ENCODE measurements around the gene JPT1. TPM values are rescaled to one million over a fixed set of nuclear protein-coding genes. Genes with fewer than 3 reads are reported as not detected.

The JPT1 gene
- total and polyA plus RNA-seq, 2 experiments from 2014 or later, result 278 to 903 TPM

DNA sequence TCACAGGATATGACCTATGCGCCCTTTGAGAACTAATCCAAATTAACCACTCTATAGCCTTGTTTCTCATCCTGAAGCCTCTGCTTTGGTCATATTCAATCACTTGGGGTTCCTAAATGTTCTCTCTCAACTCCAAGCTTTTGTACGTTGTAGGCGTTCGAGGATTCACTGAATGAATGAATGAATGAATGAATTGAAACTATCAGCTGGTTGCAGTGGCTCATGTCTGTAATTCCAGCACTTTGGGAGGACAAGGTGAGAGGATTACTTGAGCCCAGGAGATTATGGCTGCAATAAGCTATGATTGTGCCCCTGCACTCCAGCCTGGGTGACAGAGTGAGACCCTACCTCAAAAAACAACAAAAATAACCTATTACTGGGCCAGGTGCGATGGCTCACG, 34.3 kb upstream of the JPT1 start:
- Mint-ChIP-seq H3K4me1 (peaks cover 8% of the 10 kb centered on the region), H3K27ac (no peak overlapping the region), H3K36me3 (ENCODE audit: low read depth) (no peaks in the 10 kb centered on the region; the same call in 2 of the 3 replicates), H3K9me3 (peaks cover 2% of the 10 kb centered on the region; the same call in 1 of the 3 replicates), H3K27me3 (ENCODE audit: insufficient read depth, low read depth, poor library complexity) (peaks cover 2% of the 10 kb centered on the region), H3K4me3 (no peak overlapping the region)
- ATAC-seq (no peak), DNase-seq (ENCODE audit: low spot score) (no peak)
- Histone ChIP-seq H3K27me3 (ENCODE audit: insufficient read depth) (no peaks in the 10 kb centered on the region), H3K4me3 (no peak overlapping the region), H3K27ac (ENCODE audit: low read depth) (no peak overlapping the region), H4K20me1 (replicated peaks; ENCODE audit: insufficient read depth) (no peaks in the 10 kb centered on the region), H3K36me3 (ENCODE audit: insufficient read depth) (no peaks in the 10 kb centered on the region), H3K4me1 (ENCODE audit: insufficient read depth) (no peaks in the 10 kb centered on the region), H3F3A (replicated peaks; ENCODE audit: low read depth) (peaks cover 6% of the 10 kb centered on the region; the same call in 1 of the 2 replicates), H3K9me2 (ENCODE audit: insufficient read depth) (no peaks in the 10 kb centered on the region), H3K79me2 (replicated peaks; ENCODE audit: insufficient read depth) (no peaks in the 10 kb centered on the region), H2AFZ (0 out of 2 replicates have a peak overlapping the region, but pooled peaks have one; percentile 10), H3K4me2 (no peak overlapping the region)
- no peak for TF ChIP-seq EZH2phosphoT487 (IDR thresholded peaks at IDR 0.05; ENCODE audit: unreplicated experiment)
- no peak for TF ChIP-seq EZH2 (IDR thresholded peaks at IDR 0.05; ENCODE audit: low read depth, unreplicated experiment)
- no peak for TF ChIP-seq ZNF462 (CRISPR knock-in tag; IDR thresholded peaks at IDR 0.05)
- no peak for TF ChIP-seq REST (IDR thresholded peaks at IDR 0.05; ENCODE audit: unreplicated experiment)
- TF ChIP-seq NANOG (IDR thresholded peaks at IDR 0.05; ENCODE audit: borderline replicate concordance), result no peak
- no peak for TF ChIP-seq JUNB (IDR thresholded peaks at IDR 0.05; ENCODE audit: unreplicated experiment)
- TF ChIP-seq STAT1 (IDR thresholded peaks at IDR 0.05; ENCODE audit: unreplicated experiment), result no peak
- no peak for TF ChIP-seq ZNF331 (CRISPR knock-in tag; IDR thresholded peaks at IDR 0.05; ENCODE audit: low read depth)
- TF ChIP-seq, protein P1, sequence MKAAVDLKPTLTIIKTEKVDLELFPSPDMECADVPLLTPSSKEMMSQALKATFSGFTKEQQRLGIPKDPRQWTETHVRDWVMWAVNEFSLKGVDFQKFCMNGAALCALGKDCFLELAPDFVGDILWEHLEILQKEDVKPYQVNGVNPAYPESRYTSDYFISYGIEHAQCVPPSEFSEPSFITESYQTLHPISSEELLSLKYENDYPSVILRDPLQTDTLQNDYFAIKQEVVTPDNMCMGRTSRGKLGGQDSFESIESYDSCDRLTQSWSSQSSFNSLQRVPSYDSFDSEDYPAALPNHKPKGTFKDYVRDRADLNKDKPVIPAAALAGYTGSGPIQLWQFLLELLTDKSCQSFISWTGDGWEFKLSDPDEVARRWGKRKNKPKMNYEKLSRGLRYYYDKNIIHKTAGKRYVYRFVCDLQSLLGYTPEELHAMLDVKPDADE (IDR thresholded peaks at IDR 0.05), result no peak
- TF ChIP-seq CREB1 (CRISPR knock-in tag; IDR thresholded peaks at IDR 0.05; ENCODE audit: low read depth), result no peak
- no peak for TF ChIP-seq POLR2AphosphoS5 (IDR thresholded peaks at IDR 0.05; ENCODE audit: low read depth)
- TF ChIP-seq CTCF (conservative IDR thresholded peaks at IDR 0.05; ENCODE audit: low read depth in 2 of 2), result no peak
- no peak for TF ChIP-seq ZNF114 (CRISPR knock-in tag; IDR thresholded peaks at IDR 0.05)
